Measurements from ENCODE around the gene RYR1. TPM values are rescaled to one million over a fixed set of nuclear protein-coding genes. Genes with fewer than 3 reads are reported as not detected.
"Not testable (repeated sequence)": the region's sequence is repeated elsewhere in the genome, so short reads cannot be mapped to it uniquely, and the experiment has no call there.

The RYR1 gene
- total RNA-seq, 1 experiment from 2014 or later, result 19.1 TPM

GRCh38 chr19:38511074-38511708, 77.7 kb downstream of the RYR1 start:
- peaks cover 59% of the 10 kb centered on the region for H3K36me3 ChIP-seq
- H3K9me3 ChIP-seq (replicated peaks), result no peaks in the 10 kb centered on the region
- H3K4me1 ChIP-seq, result no peaks in the 10 kb centered on the region
- H3K27ac ChIP-seq, result no peak overlapping the region
- no peak for DNase-seq
- H3K4me3 ChIP-seq, result no peak overlapping the region
- no peaks in the 10 kb centered on the region for H3K27me3 ChIP-seq

GRCh38 chr19:38512277-38512676, 78.8 kb downstream of the RYR1 start:
- no peak overlapping the region for H3K4me3 ChIP-seq
- H3K27ac ChIP-seq, result no peak overlapping the region
- DNase-seq, result no peak
- no peaks in the 10 kb centered on the region for H3K9me3 ChIP-seq (replicated peaks)
- no peaks in the 10 kb centered on the region for H3K27me3 ChIP-seq
- peaks cover 52% of the 10 kb centered on the region for H3K36me3 ChIP-seq
- H3K4me1 ChIP-seq, result no peaks in the 10 kb centered on the region

GRCh38 chr19:38513156-38513555, 79.7 kb downstream of the RYR1 start:
- not testable (repeated sequence) for H3K27me3 ChIP-seq; H3K4me3 ChIP-seq; H3K9me3 ChIP-seq (replicated peaks); H3K4me1 ChIP-seq; DNase-seq; H3K27ac ChIP-seq
- H3K36me3 ChIP-seq, result peaks cover 48% of the 10 kb centered on the region

- Histone ChIP-seq H3K27ac (no peak overlapping the region), H3K36me3 (peaks cover 42% of the 10 kb centered on the region), H3K27me3 (no peaks in the 10 kb centered on the region), H3K4me1 (no peaks in the 10 kb centered on the region), H3K4me3 (no peak overlapping the region), H3K9me3 (replicated peaks) (no peaks in the 10 kb centered on the region)
- no peak for DNase-seq
These were observed 80.3 kb downstream of the RYR1 start for GRCh38 chr19:38513762-38514167.

- Histone ChIP-seq H3K27me3 (no peaks in the 10 kb centered on the region), H3K9me3 (replicated peaks) (no peaks in the 10 kb centered on the region), H3K27ac (no peak overlapping the region), H3K4me1 (no peaks in the 10 kb centered on the region), H3K36me3 (peaks cover 32% of the 10 kb centered on the region), H3K4me3 (no peak overlapping the region)
- no peak for DNase-seq
These were observed 81.5 kb downstream of the RYR1 start for GRCh38 chr19:38514812-38515633.

- Histone ChIP-seq H3K27ac (no peak overlapping the region), H3K9me3 (replicated peaks) (no peaks in the 10 kb centered on the region), H3K4me1 (no peaks in the 10 kb centered on the region), H3K4me3 (no peak overlapping the region), H3K27me3 (no peaks in the 10 kb centered on the region), H3K36me3 (peaks cover 29% of the 10 kb centered on the region)
- no peak for DNase-seq
These were observed 82.4 kb downstream of the RYR1 start for GRCh38 chr19:38515896-38516295.

GRCh38 chr19:38516802-38517201, 83.3 kb downstream of the RYR1 start:
- H3K36me3 ChIP-seq, result peaks cover 28% of the 10 kb centered on the region
- H3K9me3 ChIP-seq (replicated peaks), result no peaks in the 10 kb centered on the region
- H3K4me1 ChIP-seq, result no peaks in the 10 kb centered on the region
- H3K27me3 ChIP-seq, result no peaks in the 10 kb centered on the region
- no peak overlapping the region for H3K4me3 ChIP-seq
- H3K27ac ChIP-seq, result no peak overlapping the region
- no peak for DNase-seq

- Histone ChIP-seq H3K4me1 (no peaks in the 10 kb centered on the region), H3K9me3 (replicated peaks) (no peaks in the 10 kb centered on the region), H3K4me3 (no peak overlapping the region), H3K27me3 (no peaks in the 10 kb centered on the region), H3K36me3 (peaks cover 26% of the 10 kb centered on the region), H3K27ac (no peak overlapping the region)
- DNase-seq, result no peak
These were observed 83.8 kb downstream of the RYR1 start for GRCh38 chr19:38517321-38517720.

- H3K4me3 ChIP-seq, result not testable (repeated sequence)
These were observed 84.5 kb downstream of the RYR1 start for GRCh38 chr19:38517980-38518379.

GRCh38 chr19:38519168-38519567, 85.7 kb downstream of the RYR1 start:
- Histone ChIP-seq H3K27ac (no peak overlapping the region), H3K4me3 (no peak overlapping the region), H3K27me3 (no peaks in the 10 kb centered on the region), H3K4me1 (no peaks in the 10 kb centered on the region), H3K9me3 (replicated peaks) (no peaks in the 10 kb centered on the region), H3K36me3 (peaks cover 22% of the 10 kb centered on the region)
- no peak for DNase-seq

More at GRCh38 chr19:38517980-38518379, 84.5 kb downstream of the RYR1 start:
- not testable (repeated sequence) for H3K27me3 ChIP-seq; H3K9me3 ChIP-seq (replicated peaks); DNase-seq; H3K27ac ChIP-seq; H3K4me1 ChIP-seq
- H3K36me3 ChIP-seq, result peaks cover 24% of the 10 kb centered on the region

- DNase-seq, result no peak
- no peaks in the 10 kb centered on the region for H3K4me1 ChIP-seq
- H3K27ac ChIP-seq, result no peak overlapping the region
- H3K36me3 ChIP-seq, result peaks cover 20% of the 10 kb centered on the region
- no peak overlapping the region for H3K4me3 ChIP-seq
- no peaks in the 10 kb centered on the region for H3K27me3 ChIP-seq
- H3K9me3 ChIP-seq (replicated peaks), result no peaks in the 10 kb centered on the region
These were observed 86.5 kb downstream of the RYR1 start for GRCh38 chr19:38519988-38520387.

- DNase-seq, result no peak
- Histone ChIP-seq H3K27me3 (no peaks in the 10 kb centered on the region), H3K27ac (no peak overlapping the region), H3K36me3 (peaks cover 30% of the 10 kb centered on the region), H3K4me1 (no peaks in the 10 kb centered on the region), H3K9me3 (replicated peaks) (no peaks in the 10 kb centered on the region), H3K4me3 (no peak overlapping the region)
These were observed 89.4 kb downstream of the RYR1 start for GRCh38 chr19:38522915-38523314.

GRCh38 chr19:38523319-38523718, 89.8 kb downstream of the RYR1 start:
- Histone ChIP-seq H3K4me1 (no peaks in the 10 kb centered on the region), H3K4me3 (no peak overlapping the region), H3K9me3 (replicated peaks) (no peaks in the 10 kb centered on the region), H3K27me3 (no peaks in the 10 kb centered on the region), H3K36me3 (peaks cover 28% of the 10 kb centered on the region), H3K27ac (no peak overlapping the region)
- no peak for DNase-seq

- no peak for DNase-seq
- H3K27ac ChIP-seq, result no peak overlapping the region
- no peaks in the 10 kb centered on the region for H3K4me1 ChIP-seq
- no peak overlapping the region for H3K4me3 ChIP-seq
- peaks cover 28% of the 10 kb centered on the region for H3K36me3 ChIP-seq
- no peaks in the 10 kb centered on the region for H3K27me3 ChIP-seq
- H3K9me3 ChIP-seq (replicated peaks), result no peaks in the 10 kb centered on the region
These were observed 90.9 kb downstream of the RYR1 start for GRCh38 chr19:38524369-38524768.

- Histone ChIP-seq H3K4me3 (no peak overlapping the region), H3K27me3 (no peaks in the 10 kb centered on the region), H3K27ac (no peak overlapping the region), H3K36me3 (peaks cover 28% of the 10 kb centered on the region), H3K4me1 (no peaks in the 10 kb centered on the region), H3K9me3 (replicated peaks) (no peaks in the 10 kb centered on the region)
- no peak for DNase-seq
These were observed 91.6 kb downstream of the RYR1 start for GRCh38 chr19:38524994-38525634.
